Ishikawa (cell line): ENCODE measurements around the gene SLCO3A1.

Experiments
- CEBPB ChIP-seq: IDR thresholded peaks from 2 replicates; pipeline ENCODE4 v1.6.1; 2012
- CREB1 ChIP-seq: IDR thresholded peaks from 2 replicates; pipeline ENCODE4 v1.6.1; 2012; ENCODE audit warnings: low read depth
- EGR1 ChIP-seq: IDR thresholded peaks from 2 replicates; pipeline ENCODE4 v1.6.1; 2012
- EP300 ChIP-seq: IDR thresholded peaks from 2 replicates; pipeline ENCODE4 v1.6.1; 2012; ENCODE audit warnings: borderline replicate concordance
- RAD21 ChIP-seq: IDR thresholded peaks from 2 replicates; pipeline ENCODE4 v1.6.1; 2012; ENCODE audit warnings: low read depth
- TAF1 ChIP-seq: IDR thresholded peaks from 2 replicates; pipeline ENCODE4 v1.6.1; 2012; ENCODE audit warnings: low read depth, mild to moderate bottlenecking
- ZBTB7A ChIP-seq: IDR thresholded peaks from 2 replicates; pipeline ENCODE4 v1.6.1; 2012; ENCODE audit warnings: low read depth
- TF ChIP-seq, protein P1 (sequence below): IDR thresholded peaks from 2 replicates; pipeline ENCODE4 v1.6.1; 2012
- TF ChIP-seq, protein P2 (sequence below): IDR thresholded peaks from 2 replicates; pipeline ENCODE4 v1.6.1; 2012; ENCODE audit warnings: low read depth, mild to moderate bottlenecking

GRCh38 chr15:92006186-92007028, 152.9 kb downstream of the SLCO3A1 start:
- TF ChIP-seq RAD21 (no peak), EGR1 (no peak), CEBPB (no peak), TAF1 (no peak), EP300 (no peak), CREB1 (no peak), ZBTB7A (no peak)
- TF ChIP-seq, protein P1, sequence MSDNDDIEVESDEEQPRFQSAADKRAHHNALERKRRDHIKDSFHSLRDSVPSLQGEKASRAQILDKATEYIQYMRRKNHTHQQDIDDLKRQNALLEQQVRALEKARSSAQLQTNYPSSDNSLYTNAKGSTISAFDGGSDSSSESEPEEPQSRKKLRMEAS = no peak
- TF ChIP-seq, protein P2, sequence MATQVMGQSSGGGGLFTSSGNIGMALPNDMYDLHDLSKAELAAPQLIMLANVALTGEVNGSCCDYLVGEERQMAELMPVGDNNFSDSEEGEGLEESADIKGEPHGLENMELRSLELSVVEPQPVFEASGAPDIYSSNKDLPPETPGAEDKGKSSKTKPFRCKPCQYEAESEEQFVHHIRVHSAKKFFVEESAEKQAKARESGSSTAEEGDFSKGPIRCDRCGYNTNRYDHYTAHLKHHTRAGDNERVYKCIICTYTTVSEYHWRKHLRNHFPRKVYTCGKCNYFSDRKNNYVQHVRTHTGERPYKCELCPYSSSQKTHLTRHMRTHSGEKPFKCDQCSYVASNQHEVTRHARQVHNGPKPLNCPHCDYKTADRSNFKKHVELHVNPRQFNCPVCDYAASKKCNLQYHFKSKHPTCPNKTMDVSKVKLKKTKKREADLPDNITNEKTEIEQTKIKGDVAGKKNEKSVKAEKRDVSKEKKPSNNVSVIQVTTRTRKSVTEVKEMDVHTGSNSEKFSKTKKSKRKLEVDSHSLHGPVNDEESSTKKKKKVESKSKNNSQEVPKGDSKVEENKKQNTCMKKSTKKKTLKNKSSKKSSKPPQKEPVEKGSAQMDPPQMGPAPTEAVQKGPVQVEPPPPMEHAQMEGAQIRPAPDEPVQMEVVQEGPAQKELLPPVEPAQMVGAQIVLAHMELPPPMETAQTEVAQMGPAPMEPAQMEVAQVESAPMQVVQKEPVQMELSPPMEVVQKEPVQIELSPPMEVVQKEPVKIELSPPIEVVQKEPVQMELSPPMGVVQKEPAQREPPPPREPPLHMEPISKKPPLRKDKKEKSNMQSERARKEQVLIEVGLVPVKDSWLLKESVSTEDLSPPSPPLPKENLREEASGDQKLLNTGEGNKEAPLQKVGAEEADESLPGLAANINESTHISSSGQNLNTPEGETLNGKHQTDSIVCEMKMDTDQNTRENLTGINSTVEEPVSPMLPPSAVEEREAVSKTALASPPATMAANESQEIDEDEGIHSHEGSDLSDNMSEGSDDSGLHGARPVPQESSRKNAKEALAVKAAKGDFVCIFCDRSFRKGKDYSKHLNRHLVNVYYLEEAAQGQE = no peak
